GM21576 (cell line): ENCODE measurements around the gene OR7E24.
"Not testable (repeated sequence)": the region's sequence is repeated elsewhere in the genome, so short reads cannot be mapped to it uniquely, and the experiment has no call there.

Experiments used
- ATAC-seq: cut with Tn5 transposase; IDR thresholded peaks from one replicate; pipeline ENCODE4 v1.9.1; 2021; ENCODE audit warnings: mild to moderate bottlenecking, moderate library complexity; ENCODE audit not compliant: unreplicated experiment

OR7E24 gene

GRCh38 chr19:9250630-9251029, at the start of gene OR7E24:
TSS of gene OR7E24 (plus strand) at chr19:9250930. CDS start at chr19:9251044, 114 bp downstream.
- ATAC-seq: no peak

DNA sequence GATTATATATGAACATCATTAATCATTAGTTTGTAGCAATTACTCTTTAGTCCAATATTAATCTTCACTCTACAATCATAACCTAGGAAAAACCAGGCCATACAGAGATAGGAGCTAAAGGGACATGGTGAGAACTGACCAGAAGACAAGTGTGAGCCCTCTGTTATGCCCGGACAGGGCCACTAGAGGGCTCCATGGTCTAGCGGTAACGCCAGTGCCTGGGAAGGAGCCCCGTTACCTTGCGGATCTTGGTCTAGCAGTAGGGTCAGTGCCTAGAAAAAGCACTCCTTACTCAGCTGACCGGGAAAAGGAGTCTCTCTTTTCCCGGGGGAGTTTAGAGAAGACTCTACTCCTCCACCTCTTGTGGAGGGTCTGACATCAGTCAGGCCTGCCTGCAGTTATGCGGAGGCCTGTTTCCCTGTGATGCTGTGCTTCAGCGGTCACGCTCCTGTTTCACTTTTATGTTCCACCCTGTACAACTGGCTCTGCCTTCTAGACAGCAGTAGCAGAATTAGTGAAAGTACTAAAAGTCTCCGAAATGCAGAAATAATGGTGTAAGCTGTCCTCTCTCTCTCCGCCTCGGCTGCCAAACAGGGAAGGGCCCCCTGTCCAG, 45.1 kb upstream of the OR7E24 start:
- ATAC-seq: no peak

GRCh38 chr19:9219489-9219888, 31.2 kb upstream of the OR7E24 start, which contains the start of gene OR7D4:
TSS of gene OR7D4 (minus strand) at chr19:9219589. CDS start at chr19:9214837, 4,752 bp downstream.
- no peak for ATAC-seq

GRCh38 chr19:9251236-9251635, 506 bp downstream of the OR7E24 start:
- ATAC-seq: no peak

DNA sequence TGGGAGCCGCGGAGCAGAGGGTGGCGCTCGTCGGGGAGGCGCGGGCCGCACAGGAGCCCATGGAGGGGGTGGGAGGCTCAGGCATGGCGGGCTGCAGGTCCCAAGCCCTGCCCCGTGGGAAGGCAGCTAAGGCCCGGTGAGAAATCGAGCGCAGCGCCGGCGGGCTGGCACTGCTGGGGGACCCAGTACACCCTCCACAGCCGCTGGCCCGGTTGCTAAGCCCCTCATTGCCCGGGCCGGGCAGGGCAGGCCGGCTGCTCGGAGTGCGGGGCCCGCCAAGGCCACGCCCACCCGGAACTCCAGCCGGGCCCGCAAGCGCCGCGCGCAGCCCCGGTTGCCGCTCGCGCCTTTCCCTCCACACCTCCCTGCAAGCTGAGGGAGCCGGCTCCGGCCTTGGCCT, 32.8 kb downstream of the OR7E24 start:
- not testable (repeated sequence) for ATAC-seq

DNA sequence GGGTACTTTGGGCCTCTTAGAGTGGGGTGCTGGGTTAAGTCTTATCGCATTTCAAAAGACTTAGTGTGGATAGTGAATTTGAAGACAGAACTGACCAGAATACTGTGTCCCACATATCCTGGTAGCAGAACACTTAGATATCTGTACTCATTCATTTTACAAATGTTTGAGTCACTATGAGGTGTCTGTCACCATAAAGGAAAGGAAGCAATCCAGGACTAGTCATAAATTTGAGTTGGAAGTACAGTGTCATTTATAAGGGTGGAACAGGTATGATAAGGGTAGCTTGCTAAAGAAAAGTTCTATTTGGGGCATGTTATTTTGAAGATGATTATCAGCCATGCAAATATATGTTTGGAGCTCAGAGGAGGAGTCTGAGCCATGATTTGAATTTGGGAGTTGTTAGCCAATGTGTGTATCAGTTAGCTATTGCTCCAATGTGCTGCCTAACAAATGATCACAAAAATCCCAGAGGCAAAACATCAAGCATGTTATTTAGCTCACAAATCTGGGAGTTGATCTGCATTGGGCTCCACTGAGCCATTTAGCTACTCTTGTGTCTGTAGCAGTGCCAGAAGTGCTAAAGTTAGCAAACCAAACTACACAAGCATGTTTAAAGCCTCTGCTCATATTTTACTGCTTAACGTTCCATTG, 38.6 kb downstream of the OR7E24 start:
- ATAC-seq: no peak

GRCh38 chr19:9295411-9295849, 44.7 kb downstream of the OR7E24 start:
- ATAC-seq: no peak

DNA sequence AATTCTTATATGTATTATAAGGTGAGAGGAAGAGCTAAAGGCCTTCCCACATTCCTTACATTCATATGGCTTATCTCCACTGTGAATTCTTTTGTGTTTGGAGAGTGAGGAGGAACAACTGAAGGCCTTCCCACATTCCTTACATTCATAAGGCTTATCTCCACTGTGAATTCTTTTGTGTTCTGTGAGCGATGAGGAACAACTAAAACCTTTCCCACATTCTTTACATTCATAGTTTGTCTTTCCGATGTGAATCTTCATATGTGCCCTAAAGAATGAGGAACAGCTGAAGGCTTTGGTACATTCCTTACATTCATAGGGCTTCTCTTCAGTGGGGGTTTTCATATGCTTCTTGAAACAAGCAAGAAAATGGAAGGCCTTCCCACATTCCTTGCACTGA, 45.6 kb downstream of the OR7E24 start:
- no peak for ATAC-seq
